Prostate gland (tissue), 2 donors: ENCODE measurements around the gene ATXN2. TPM values are rescaled to one million over a fixed set of nuclear protein-coding genes. Genes with fewer than 3 reads are reported as not detected.

Experiments
- DNase-seq: peaks from one replicate; pipeline ENCODE4 v3.0.0-alpha.2; 2019; ENCODE audit warnings: low spot score
- H3K27ac ChIP-seq, 2 donors: fragments of 200-600 bp; sonication (generic); 2 replicates each; pipeline ENCODE4 v1.5.1; 2017 to 2019
- H3K27me3 ChIP-seq: fragments of 200-600 bp; sonication (generic); replicated peaks from 2 replicates; pipeline ENCODE4 v1.5.1; 2019; ENCODE audit not compliant: insufficient read depth
- H3K36me3 ChIP-seq, 2 donors: fragments of 200-600 bp; sonication (generic); 1 replicate in 1 of 2; 2 replicates in 1 of 2; pipeline versions ENCODE4 v1.5.1 to v1.8.1; 2017 to 2019
- H3K4me1 ChIP-seq: fragments of 200-600 bp; sonication (generic); replicated peaks from 2 replicates; pipeline ENCODE4 v1.5.1; 2019
- H3K4me3 ChIP-seq, 2 donors: fragments of 200-600 bp; sonication (generic); 2 replicates each; pipeline ENCODE4 v1.5.1; 2017 to 2019
- H3K9me3 ChIP-seq: fragments of 200-600 bp; sonication (generic); 2 replicates; pipeline ENCODE4 v1.5.1; 2017
- CTCF ChIP-seq, 4 experiments: fragments of 200-600 bp in 2 of 4; fragments of 450-650 bp in 2 of 4; sonication (generic) in 2 of 4; IDR thresholded peaks; 1 replicate in 3 of 4; 2 replicates in 1 of 4; pipeline ENCODE4 v1.5.1; 2016 to 2019; ENCODE audit warnings: antibody characterized with exemption in 4 of 4, mild to moderate bottlenecking in 2 of 4, moderate library complexity in 2 of 4
- POLR2A ChIP-seq: fragments of 450-650 bp; IDR thresholded peaks from one replicate; pipeline ENCODE4 v1.6.1; 2016; ENCODE audit warnings: antibody characterized with exemption, mild to moderate bottlenecking
- POLR2AphosphoS5 ChIP-seq: sonication (generic); formaldehyde crosslinking; IDR thresholded peaks from one replicate; pipeline ENCODE4 v1.6.1; 2017; ENCODE audit warnings: antibody characterized with exemption
- WGBS: methylation state at CpG from one replicate; pipeline ENCODE4 v1.1.5; 2018; 5-methylcytosine and 5-hydroxymethylcytosine counted together
- intact Hi-C: fragments of 100-400 bp; cut with DNase I; formaldehyde crosslinking; loops from one replicate; pipeline ENCODE4 v1.14.2; 2022
- total RNA-seq, 2 donors: library from RNA; depleted of rRNA; stranded (reverse); fragments of >200 nt; gene quantifications; one replicate each; pipeline ENCODE4 v1.1.0, GENCODE V29; 2016

Gene ATXN2
- total RNA-seq, 2 donors from 2014 or later, result 29.5 to 95.5 TPM

- no peaks in the 10 kb centered on the region for H3K27me3 ChIP-seq
- peaks cover 3% of the 10 kb centered on the region for H3K4me1 ChIP-seq
- H3K4me3 ChIP-seq, result no peak overlapping the region
- 39% methylated on average over 9 of the region's 9 CpGs for WGBS
- TF ChIP-seq CTCF (IDR thresholded peaks at IDR 0.05), result no peak
- no peak overlapping the region for H3K27ac ChIP-seq
- H3K9me3 ChIP-seq, result no peaks in the 10 kb centered on the region
- no peaks in the 10 kb centered on the region for H3K36me3 ChIP-seq
- intact Hi-C loops, result no loop called here
- DNase-seq, result no peak
These were observed 160.6 kb downstream of the ATXN2 start for GRCh38 chr12:111438481-111438880.

GRCh38 chr12:111437816-111438454 lies 161.2 kb downstream of the ATXN2 start:
- DNase-seq, result no peak
- H3K9me3 ChIP-seq, result no peaks in the 10 kb centered on the region
- H3K27me3 ChIP-seq, result no peaks in the 10 kb centered on the region
- H3K4me3 ChIP-seq, result no peak overlapping the region
- H3K4me1 ChIP-seq, result peaks cover 3% of the 10 kb centered on the region
- intact Hi-C loops, result no loop called here
- TF ChIP-seq CTCF (IDR thresholded peaks at IDR 0.05), result no peak
- no peak for TF ChIP-seq POLR2AphosphoS5
- no peak for TF ChIP-seq POLR2A
- 71% methylated on average over 8 of the region's 8 CpGs for WGBS
- H3K36me3 ChIP-seq, result no peaks in the 10 kb centered on the region
- H3K27ac ChIP-seq, result no peak overlapping the region

- H3K9me3 ChIP-seq, result no peaks in the 10 kb centered on the region
- no peaks in the 10 kb centered on the region for H3K36me3 ChIP-seq
- no peak for DNase-seq
- WGBS, result 75% methylated on average over 4 of the region's 4 CpGs
- H3K27me3 ChIP-seq, result no peaks in the 10 kb centered on the region
- no peak for TF ChIP-seq POLR2A
- TF ChIP-seq CTCF (IDR thresholded peaks at IDR 0.05), result no peak
- TF ChIP-seq POLR2AphosphoS5, result no peak
- no peak overlapping the region for H3K4me3 ChIP-seq
- H3K27ac ChIP-seq, result no peak overlapping the region
- intact Hi-C loops, result no loop called here
- H3K4me1 ChIP-seq, result peaks cover 3% of the 10 kb centered on the region
These were observed 162.3 kb downstream of the ATXN2 start for GRCh38 chr12:111436811-111437210.

GRCh38 chr12:111436266-111436665 lies 162.8 kb downstream of the ATXN2 start:
- H3K9me3 ChIP-seq, result no peaks in the 10 kb centered on the region
- TF ChIP-seq POLR2A, result no peak
- no peak for TF ChIP-seq CTCF (IDR thresholded peaks at IDR 0.05)
- no peak for TF ChIP-seq POLR2AphosphoS5
- H3K27ac ChIP-seq, result no peak overlapping the region
- intact Hi-C loops, result no loop called here
- no peak overlapping the region for H3K4me3 ChIP-seq
- H3K27me3 ChIP-seq, result no peaks in the 10 kb centered on the region
- H3K36me3 ChIP-seq, result no peaks in the 10 kb centered on the region
- no peak for DNase-seq
- WGBS, result 91% methylated on average over 6 of the region's 7 CpGs
- H3K4me1 ChIP-seq, result peaks cover 3% of the 10 kb centered on the region

GRCh38 chr12:111435661-111436201 lies 163.4 kb downstream of the ATXN2 start:
- WGBS, result 78% methylated on average over 16 of the region's 16 CpGs
- intact Hi-C loops, result no loop called here
- peak overlapping the region in 1 of 2 donors; percentile 44 for H3K27ac ChIP-seq

More at GRCh38 chr12:111435661-111436201, 163.4 kb downstream of the ATXN2 start:
- Histone ChIP-seq H3K9me3 (no peaks in the 10 kb centered on the region), H3K4me1 (peaks cover 3% of the 10 kb centered on the region), H3K4me3 (no peak overlapping the region), H3K27me3 (no peaks in the 10 kb centered on the region), H3K36me3 (no peaks in the 10 kb centered on the region)
- DNase-seq, result no peak
- no peak for TF ChIP-seq POLR2A
- TF ChIP-seq CTCF (IDR thresholded peaks at IDR 0.05), result no peak
- no peak for TF ChIP-seq POLR2AphosphoS5
